Measurements from ENCODE around the gene CYP27B1.

GRCh38 chr12:57802607-57803006 is 35.7 kb upstream of the CYP27B1 start:
- TF ChIP-seq CTCF (IDR thresholded peaks at IDR 0.05 in 4 of 5, conservative IDR thresholded peaks at IDR 0.05 in 1 of 5): no peak
- TF ChIP-seq POLR2A (IDR thresholded peaks at IDR 0.05): no peak

Measured in gastrocnemius medialis (tissue), 4 donors.